ENCODE results near the gene SEMA6D.

- TF ChIP-seq, protein P1, sequence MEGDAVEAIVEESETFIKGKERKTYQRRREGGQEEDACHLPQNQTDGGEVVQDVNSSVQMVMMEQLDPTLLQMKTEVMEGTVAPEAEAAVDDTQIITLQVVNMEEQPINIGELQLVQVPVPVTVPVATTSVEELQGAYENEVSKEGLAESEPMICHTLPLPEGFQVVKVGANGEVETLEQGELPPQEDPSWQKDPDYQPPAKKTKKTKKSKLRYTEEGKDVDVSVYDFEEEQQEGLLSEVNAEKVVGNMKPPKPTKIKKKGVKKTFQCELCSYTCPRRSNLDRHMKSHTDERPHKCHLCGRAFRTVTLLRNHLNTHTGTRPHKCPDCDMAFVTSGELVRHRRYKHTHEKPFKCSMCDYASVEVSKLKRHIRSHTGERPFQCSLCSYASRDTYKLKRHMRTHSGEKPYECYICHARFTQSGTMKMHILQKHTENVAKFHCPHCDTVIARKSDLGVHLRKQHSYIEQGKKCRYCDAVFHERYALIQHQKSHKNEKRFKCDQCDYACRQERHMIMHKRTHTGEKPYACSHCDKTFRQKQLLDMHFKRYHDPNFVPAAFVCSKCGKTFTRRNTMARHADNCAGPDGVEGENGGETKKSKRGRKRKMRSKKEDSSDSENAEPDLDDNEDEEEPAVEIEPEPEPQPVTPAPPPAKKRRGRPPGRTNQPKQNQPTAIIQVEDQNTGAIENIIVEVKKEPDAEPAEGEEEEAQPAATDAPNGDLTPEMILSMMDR (IDR thresholded peaks at IDR 0.05; ENCODE audit: low read depth, low read length, poor library complexity, severe bottlenecking): no peak
- TF ChIP-seq EZH2phosphoT487 (IDR thresholded peaks at IDR 0.05; ENCODE audit: borderline replicate concordance, low read length): no peak
Measured at GRCh38 chr15:47688573-47689086, 28.7 kb upstream of the SEMA6D start.
